ENCODE data around the gene DHRS1. TPM values are rescaled to one million over a fixed set of nuclear protein-coding genes. Genes with fewer than 3 reads are reported as not detected.

DHRS1 gene
- 10 to 100 TPM; 22.7 to 33.0 (median 28.6) TPM for total RNA-seq

GRCh38 chr14:24299255-24300191 lies at the start of gene DHRS1, which contains the start of gene NOP9:
Gene DHRS1 (minus strand): TSS chr14:24299780. CDS start chr14:24299106, 674 bp downstream.
Gene NOP9 (plus strand): TSS chr14:24299850. CDS start chr14:24299955, 105 bp downstream.
- no peak for TF ChIP-seq CTCF (IDR thresholded peaks at IDR 0.05; ENCODE audit: low read depth)

- no peak for TF ChIP-seq CTCF (IDR thresholded peaks at IDR 0.05; ENCODE audit: low read depth)
Observed at GRCh38 chr14:24348186-24348585, 48.6 kb upstream of the DHRS1 start.

- no peak for TF ChIP-seq CTCF (IDR thresholded peaks at IDR 0.05; ENCODE audit: low read depth)
Observed at GRCh38 chr14:24347134-24347533, 47.6 kb upstream of the DHRS1 start.

- TF ChIP-seq CTCF (IDR thresholded peaks at IDR 0.05; ENCODE audit: low read depth) = no peak
Observed at GRCh38 chr14:24343795-24344660, 44.4 kb upstream of the DHRS1 start.

GRCh38 chr14:24342889-24343288 lies 43.3 kb upstream of the DHRS1 start:
- no peak for TF ChIP-seq CTCF (IDR thresholded peaks at IDR 0.05; ENCODE audit: low read depth)

GRCh38 chr14:24340606-24341005 lies 41.0 kb upstream of the DHRS1 start:
- no peak for TF ChIP-seq CTCF (IDR thresholded peaks at IDR 0.05; ENCODE audit: low read depth)

Measured in subcutaneous adipose tissue (tissue), 4 donors.